Sigmoid colon (tissue), 7 donors: ENCODE results near the gene SYT7. TPM values are rescaled to one million over a fixed set of nuclear protein-coding genes. Genes with fewer than 3 reads are reported as not detected.

Experiments
- DNase-seq: peaks from one replicate; pipeline ENCODE4 v3.0.0-alpha.2; 2019
- H3K27ac ChIP-seq, 4 donors: fragments of 200-600 bp; sonication (generic); one replicate each; pipeline ENCODE4 v1.5.1; 2016 to 2019; ENCODE audit warnings: mild to moderate bottlenecking in 1 of 4
- H3K27me3 ChIP-seq, 3 donors: fragments of 200-600 bp; sonication (generic); one replicate each; pipeline ENCODE4 v1.5.1; 2019; ENCODE audit warnings: mild to moderate bottlenecking in 1 of 3
- H3K36me3 ChIP-seq, 4 donors: fragments of 200-600 bp; sonication (generic); one replicate each; pipeline ENCODE4 v1.5.1; 2016 to 2019
- H3K4me1 ChIP-seq, 4 donors: fragments of 200-600 bp; sonication (generic); one replicate each; pipeline ENCODE4 v1.5.1; 2017 to 2019
- H3K4me3 ChIP-seq, 4 donors: fragments of 200-600 bp; sonication (generic); one replicate each; pipeline ENCODE4 v1.5.1; 2017 to 2019; ENCODE audit warnings: mild to moderate bottlenecking in 2 of 4, moderate library complexity in 1 of 4
- H3K9me3 ChIP-seq, 4 donors: fragments of 200-600 bp in 3 of 4; sonication (generic) in 3 of 4; one replicate each; pipeline versions ENCODE4 v1.5.1 to v1.6.1; 2013 to 2019
- CTCF ChIP-seq, 4 experiments: fragments of 450-650 bp in 3 of 4; fragments of 200-600 bp in 1 of 4; IDR thresholded peaks; one replicate each; pipeline ENCODE4 v1.5.1; 2016 to 2019; ENCODE audit warnings: antibody characterized with exemption in 4 of 4, mild to moderate bottlenecking in 3 of 4, moderate library complexity in 2 of 4
- EP300 ChIP-seq, 4 donors: sonication (generic); formaldehyde crosslinking; IDR thresholded peaks; one replicate each; pipeline ENCODE4 v1.6.1; 2017; ENCODE audit warnings: antibody characterized with exemption in 4 of 4
- POLR2A ChIP-seq, 2 donors: fragments of 450-650 bp; IDR thresholded peaks; one replicate each; pipeline ENCODE4 v1.6.1; 2016; ENCODE audit warnings: antibody characterized with exemption in 2 of 2, mild to moderate bottlenecking in 2 of 2, moderate library complexity in 2 of 2
- POLR2AphosphoS5 ChIP-seq, 4 donors: sonication (generic); formaldehyde crosslinking; IDR thresholded peaks; one replicate each; pipeline ENCODE4 v1.6.1; 2017; ENCODE audit warnings: antibody characterized with exemption in 4 of 4
- WGBS, 2 donors: extraction: QIAGEN DNeasy Blood & Tissue Kit; methylation state at CpG; one replicate each; pipeline ENCODE4 v1.1.7; 2013; 5-methylcytosine and 5-hydroxymethylcytosine counted together
- intact Hi-C: fragments of 100-400 bp; cut with DNase I; formaldehyde crosslinking; loops from one replicate; pipeline ENCODE4 v1.15.1; 2023
- polyA plus RNA-seq, 3 donors: library from polyadenylated mRNA; stranded (reverse); fragments of 200-250 nt; gene quantifications; one replicate each; pipeline ENCODE4 v1.2.3, GENCODE V29; 2013
- total RNA-seq, 4 donors: library from RNA; depleted of rRNA; stranded (reverse); fragments of >200 nt; gene quantifications; one replicate each; pipeline ENCODE4 v1.1.0, GENCODE V29; 2016
- donor health status: healthy with polysubstance abuse.
- donor health status: Bipolar disorder and iron deficiency.
- donor health status: healthy.

Gene SYT7
- total and polyA plus RNA-seq, 7 donors, result 0.66 to 8.4 (median 3.6) TPM

GRCh38 chr11:61475433-61475832 is 105.4 kb downstream of the SYT7 start:
- WGBS, 2 donors, result 93 to 96% methylated on average over 1 of the region's 1 CpG
- H3K27ac ChIP-seq, result peak overlapping the region in 1 of 4 donors; percentile 82
- H3K9me3 ChIP-seq, result no peaks in the 10 kb centered on the region
- DNase-seq, result no peak
- peaks cover 0 to 7% (median 0%) of the 10 kb centered on the region in 4 donors for H3K36me3 ChIP-seq
- no peaks in the 10 kb centered on the region for H3K27me3 ChIP-seq
- TF ChIP-seq CTCF (IDR thresholded peaks at IDR 0.05) (no peak), POLR2A (IDR thresholded peaks at IDR 0.05) (no peak), EP300 (IDR thresholded peaks at IDR 0.05) (no peak), POLR2AphosphoS5 (IDR thresholded peaks at IDR 0.05) (no peak)
- intact Hi-C loops, result loop anchor here (10.0 kb wide), 1 partner anchor 159 kb away; no protein-coding TSS in a partner anchor
- H3K4me3 ChIP-seq, result no peak overlapping the region
- H3K4me1 ChIP-seq, result peaks cover 0 to 39% (median 31%) of the 10 kb centered on the region in 4 donors

- no peaks in the 10 kb centered on the region for H3K9me3 ChIP-seq
- no peak overlapping the region for H3K4me3 ChIP-seq
- H3K36me3 ChIP-seq, result peaks cover 0 to 14% (median 3%) of the 10 kb centered on the region in 4 donors
- TF ChIP-seq POLR2A (IDR thresholded peaks at IDR 0.05) (no peak), EP300 (IDR thresholded peaks at IDR 0.05) (no peak), POLR2AphosphoS5 (IDR thresholded peaks at IDR 0.05) (no peak), CTCF (IDR thresholded peaks at IDR 0.05) (no peak)
- DNase-seq, result no peak
- peak overlapping the region; percentile 68 to 82 (median 74) for H3K27ac ChIP-seq
- 80 to 86% methylated on average over 6 of the region's 6 CpGs for WGBS, 2 donors
- H3K4me1 ChIP-seq, result peaks cover 0 to 39% (median 31%) of the 10 kb centered on the region in 4 donors
- no peaks in the 10 kb centered on the region for H3K27me3 ChIP-seq
- intact Hi-C loops, result loop anchor here (10.0 kb wide), 1 partner anchor 161 kb away; no protein-coding TSS in a partner anchor
Measured at GRCh38 chr11:61474013-61474643, 106.7 kb downstream of the SYT7 start.

- H3K27me3 ChIP-seq, result no peaks in the 10 kb centered on the region
- no peaks in the 10 kb centered on the region for H3K9me3 ChIP-seq
- no peak for DNase-seq
- no peak overlapping the region for H3K4me3 ChIP-seq
- peaks cover 0 to 20% (median 3%) of the 10 kb centered on the region in 4 donors for H3K36me3 ChIP-seq
- WGBS, 2 donors, result 88 to 90% methylated on average over 3 of the region's 3 CpGs
- TF ChIP-seq EP300 (IDR thresholded peaks at IDR 0.05) (no peak), POLR2AphosphoS5 (IDR thresholded peaks at IDR 0.05) (no peak), CTCF (IDR thresholded peaks at IDR 0.05) (no peak), POLR2A (IDR thresholded peaks at IDR 0.05) (no peak)
- H3K27ac ChIP-seq, result peak overlapping the region; percentile 68 to 82 (median 74)
- intact Hi-C loops, result loop anchor here (2.0 to 10.0 kb wide), 2 partner anchors 27 to 161 kb away; no protein-coding TSS in a partner anchor
- H3K4me1 ChIP-seq, result peaks cover 0 to 39% (median 31%) of the 10 kb centered on the region in 4 donors
Measured at GRCh38 chr11:61473370-61474012, 107.4 kb downstream of the SYT7 start.

- Histone ChIP-seq H3K27me3 (no peaks in the 10 kb centered on the region), H3K4me3 (no peak overlapping the region), H3K9me3 (no peaks in the 10 kb centered on the region), H3K27ac (peak overlapping the region; percentile 68 to 82 (median 74)), H3K36me3 (peaks cover 0 to 26% (median 3%) of the 10 kb centered on the region in 4 donors), H3K4me1 (peaks cover 0 to 37% (median 29%) of the 10 kb centered on the region in 4 donors)
- DNase-seq, result peak; percentile 88
- intact Hi-C loops, result loop anchor here (2.0 to 10.0 kb wide), 2 partner anchors 26 to 162 kb away; no protein-coding TSS in a partner anchor
- 83 to 90% methylated on average over 5 of the region's 5 CpGs for WGBS, 2 donors
- TF ChIP-seq POLR2A (IDR thresholded peaks at IDR 0.05) (no peak), POLR2AphosphoS5 (IDR thresholded peaks at IDR 0.05) (peak in 3 of 4 donors; percentile 30 to 57 (median 42)), CTCF (IDR thresholded peaks at IDR 0.05) (no peak)
Measured at GRCh38 chr11:61472868-61473267, 108.0 kb downstream of the SYT7 start.
